ENCODE measurements around the gene DAP.

Gene DAP

GRCh38 chr5:10695055-10695649 is 65.9 kb downstream of the DAP start:
- Mint-ChIP-seq H3K4me3 (peak overlapping the region in 1 of 2 donors; percentile 46), H3K27me3 (no peaks in the 10 kb centered on the region), H3K9me3 (peaks cover 0 to 2% of the 10 kb centered on the region in 2 donors), H3K36me3 (peaks cover 23 to 33% of the 10 kb centered on the region in 2 donors), H3K27ac (peak overlapping the region; percentile 82), H3K4me1 (peaks cover 22 to 45% of the 10 kb centered on the region in 2 donors)
- peak; percentile 70 to 72 for ATAC-seq (replicated peaks)
- DNase-seq, result peak; percentile 56

DNA sequence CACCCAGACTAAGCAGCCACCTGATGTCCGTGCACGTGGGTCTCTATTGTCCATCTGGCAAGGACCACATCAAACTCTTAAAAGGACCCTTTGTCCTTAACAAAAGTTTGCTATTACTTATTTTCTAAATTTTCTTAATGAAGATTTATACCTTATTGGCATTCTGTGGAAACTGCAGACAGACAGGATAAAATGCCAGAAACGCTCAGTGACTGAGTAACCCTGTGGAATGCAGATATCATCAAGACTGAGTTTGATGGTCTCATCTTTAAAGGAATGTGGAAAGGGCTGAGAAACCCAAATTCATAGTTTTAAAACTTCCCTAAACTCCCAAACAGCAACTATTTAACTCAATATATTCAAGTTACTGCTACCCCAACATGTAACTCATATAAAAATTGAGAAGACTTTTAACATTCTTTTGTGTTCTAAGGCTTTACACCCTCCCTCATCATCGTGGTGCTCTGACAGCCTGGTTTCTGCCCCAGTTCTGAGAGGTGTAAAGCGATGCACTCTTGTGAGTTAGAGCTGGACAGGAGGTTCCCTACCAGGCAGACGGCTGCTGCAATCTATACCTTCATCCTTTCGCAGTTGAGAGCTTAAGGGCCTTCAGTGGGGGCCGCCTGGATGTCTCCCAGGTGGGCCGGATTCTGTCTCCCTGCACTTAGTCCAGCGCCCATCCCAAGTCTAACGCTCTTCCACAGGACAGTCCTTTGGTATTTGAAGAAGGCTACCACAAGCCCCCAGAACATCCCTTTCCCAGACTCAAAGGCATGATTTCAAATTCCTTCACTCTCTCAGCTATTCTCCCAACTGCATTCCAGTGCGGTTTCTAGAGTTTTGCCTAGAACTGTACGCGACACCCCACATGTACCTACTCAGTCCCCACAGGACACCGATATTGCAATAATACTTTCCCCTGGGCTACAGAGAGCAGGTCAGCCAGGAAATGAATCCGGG is 68.9 kb downstream of the DAP start:
- DNase-seq (no peak), ATAC-seq (replicated peaks) (no peak)
- H3K36me3 Mint-ChIP-seq, result peaks cover 17 to 34% of the 10 kb centered on the region in 2 donors
- H3K9me3 Mint-ChIP-seq, result peaks cover 0 to 3% of the 10 kb centered on the region in 2 donors
- H3K27me3 Mint-ChIP-seq, result no peaks in the 10 kb centered on the region
- H3K4me1 Mint-ChIP-seq, result peaks cover 19 to 38% of the 10 kb centered on the region in 2 donors
- H3K27ac Mint-ChIP-seq, result no peak overlapping the region
- no peak overlapping the region for H3K4me3 Mint-ChIP-seq

DNA sequence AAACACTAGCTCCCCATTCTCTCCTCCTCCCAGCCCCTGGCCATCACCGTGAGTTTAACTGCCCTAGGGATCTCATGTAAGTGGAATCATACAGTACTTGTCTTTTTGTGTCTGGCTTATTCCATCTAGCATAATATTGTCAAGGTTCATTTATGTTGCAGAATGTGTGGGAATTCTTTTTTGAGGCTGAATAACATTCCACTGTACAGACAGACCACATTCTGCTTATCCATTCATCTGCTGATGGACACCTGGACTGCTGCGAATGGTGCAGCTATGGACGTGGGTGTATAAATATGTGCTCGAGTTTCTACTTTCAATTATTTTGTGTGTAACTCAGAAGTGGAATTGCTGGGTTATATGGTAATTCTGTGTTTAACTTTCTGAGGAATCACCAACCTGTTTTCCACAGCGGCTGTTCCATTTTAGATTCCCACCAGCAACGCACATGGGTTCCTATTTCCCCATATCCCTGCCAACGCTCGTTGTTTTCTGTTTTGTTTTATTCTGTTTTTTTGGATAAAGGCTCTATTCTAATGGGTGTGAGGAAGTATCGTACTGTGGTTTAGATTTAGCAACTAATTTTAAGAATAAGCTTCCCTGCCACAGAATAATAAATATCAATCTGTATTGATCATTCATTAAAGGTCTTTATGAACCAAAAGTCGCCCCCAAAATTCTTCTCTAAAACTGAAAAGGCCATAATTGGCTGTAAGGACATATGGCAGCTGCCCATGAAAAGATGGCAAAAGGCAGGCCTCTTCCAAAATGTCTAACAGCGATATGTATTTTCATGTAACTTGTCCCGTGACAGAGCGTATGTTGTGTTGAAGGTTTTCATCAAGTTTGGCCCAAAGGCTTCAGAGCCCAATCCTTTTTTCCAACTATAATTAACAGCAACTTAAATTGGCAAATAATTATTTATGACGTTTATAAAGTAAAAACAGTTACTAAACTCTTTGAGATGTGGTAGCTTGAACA is 70.3 kb downstream of the DAP start:
- ATAC-seq (replicated peaks) (no peak), DNase-seq (no peak)
- H3K27me3 Mint-ChIP-seq, result no peaks in the 10 kb centered on the region
- H3K4me3 Mint-ChIP-seq, result no peak overlapping the region
- no peak overlapping the region for H3K27ac Mint-ChIP-seq
- peaks cover 0 to 4% of the 10 kb centered on the region in 2 donors for H3K9me3 Mint-ChIP-seq
- peaks cover 17 to 46% of the 10 kb centered on the region in 2 donors for H3K36me3 Mint-ChIP-seq
- H3K4me1 Mint-ChIP-seq, result peaks cover 19 to 26% of the 10 kb centered on the region in 2 donors

GRCh38 chr5:10689391-10690081 is 71.5 kb downstream of the DAP start:
- DNase-seq, result no peak
- H3K9me3 Mint-ChIP-seq, result peaks cover 0 to 4% of the 10 kb centered on the region in 2 donors
- H3K4me3 Mint-ChIP-seq, result no peak overlapping the region
- peak; percentile 71 to 75 for ATAC-seq (replicated peaks)
- H3K36me3 Mint-ChIP-seq, result peaks cover 19 to 52% of the 10 kb centered on the region in 2 donors
- no peak overlapping the region for H3K27ac Mint-ChIP-seq
- H3K27me3 Mint-ChIP-seq, result no peaks in the 10 kb centered on the region
- H3K4me1 Mint-ChIP-seq, result peaks cover 21 to 27% of the 10 kb centered on the region in 2 donors

DNA sequence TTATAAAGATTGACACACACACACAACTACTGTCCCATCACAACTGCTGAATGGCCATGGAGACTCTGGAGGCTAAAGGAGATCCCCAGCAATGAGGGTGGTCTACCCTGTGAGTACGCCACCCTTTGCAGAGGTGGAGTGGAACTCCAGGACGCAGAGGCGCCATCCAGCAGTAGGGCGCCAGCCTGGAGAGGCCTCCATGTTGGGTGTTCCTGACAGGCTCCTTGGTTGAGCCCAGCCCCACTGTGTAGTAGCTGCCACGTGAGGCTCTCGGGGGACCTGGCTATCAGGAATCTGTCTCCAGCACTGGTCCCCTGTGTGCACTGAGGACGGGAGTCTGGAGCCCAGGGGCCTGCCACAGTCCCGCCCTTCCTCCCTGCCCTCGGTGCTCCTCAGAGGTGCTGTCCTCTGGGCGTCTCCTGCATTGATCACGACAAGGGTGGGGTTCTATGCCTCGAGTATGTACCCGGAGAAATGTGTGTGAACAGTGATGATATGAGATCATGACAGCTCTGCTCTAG is 72.3 kb downstream of the DAP start:
- H3K9me3 Mint-ChIP-seq, result peaks cover 0 to 4% of the 10 kb centered on the region in 2 donors
- DNase-seq, result no peak
- H3K36me3 Mint-ChIP-seq, result peaks cover 24 to 52% of the 10 kb centered on the region in 2 donors
- no peaks in the 10 kb centered on the region for H3K27me3 Mint-ChIP-seq
- peaks cover 21 to 28% of the 10 kb centered on the region in 2 donors for H3K4me1 Mint-ChIP-seq
- ATAC-seq (replicated peaks), result no peak
- no peak overlapping the region for H3K27ac Mint-ChIP-seq
- no peak overlapping the region for H3K4me3 Mint-ChIP-seq

GRCh38 chr5:10686890-10687289 is 74.1 kb downstream of the DAP start:
- Mint-ChIP-seq H3K27me3 (no peaks in the 10 kb centered on the region), H3K9me3 (peaks cover 0 to 4% of the 10 kb centered on the region in 2 donors), H3K4me1 (peaks cover 21 to 28% of the 10 kb centered on the region in 2 donors), H3K27ac (no peak overlapping the region), H3K4me3 (no peak overlapping the region), H3K36me3 (peaks cover 35 to 65% of the 10 kb centered on the region in 2 donors)
- no peak for DNase-seq
- ATAC-seq (replicated peaks), result no peak

GRCh38 chr5:10685115-10685521 is 75.9 kb downstream of the DAP start:
- Mint-ChIP-seq H3K27me3 (no peaks in the 10 kb centered on the region), H3K36me3 (peaks cover 47 to 71% of the 10 kb centered on the region in 2 donors), H3K27ac (peak overlapping the region; percentile 88), H3K9me3 (peaks cover 0 to 4% of the 10 kb centered on the region in 2 donors), H3K4me3 (no peak overlapping the region), H3K4me1 (peaks cover 19 to 23% of the 10 kb centered on the region in 2 donors)
- DNase-seq, result no peak
- peak; percentile 72 to 76 for ATAC-seq (replicated peaks)

DNA sequence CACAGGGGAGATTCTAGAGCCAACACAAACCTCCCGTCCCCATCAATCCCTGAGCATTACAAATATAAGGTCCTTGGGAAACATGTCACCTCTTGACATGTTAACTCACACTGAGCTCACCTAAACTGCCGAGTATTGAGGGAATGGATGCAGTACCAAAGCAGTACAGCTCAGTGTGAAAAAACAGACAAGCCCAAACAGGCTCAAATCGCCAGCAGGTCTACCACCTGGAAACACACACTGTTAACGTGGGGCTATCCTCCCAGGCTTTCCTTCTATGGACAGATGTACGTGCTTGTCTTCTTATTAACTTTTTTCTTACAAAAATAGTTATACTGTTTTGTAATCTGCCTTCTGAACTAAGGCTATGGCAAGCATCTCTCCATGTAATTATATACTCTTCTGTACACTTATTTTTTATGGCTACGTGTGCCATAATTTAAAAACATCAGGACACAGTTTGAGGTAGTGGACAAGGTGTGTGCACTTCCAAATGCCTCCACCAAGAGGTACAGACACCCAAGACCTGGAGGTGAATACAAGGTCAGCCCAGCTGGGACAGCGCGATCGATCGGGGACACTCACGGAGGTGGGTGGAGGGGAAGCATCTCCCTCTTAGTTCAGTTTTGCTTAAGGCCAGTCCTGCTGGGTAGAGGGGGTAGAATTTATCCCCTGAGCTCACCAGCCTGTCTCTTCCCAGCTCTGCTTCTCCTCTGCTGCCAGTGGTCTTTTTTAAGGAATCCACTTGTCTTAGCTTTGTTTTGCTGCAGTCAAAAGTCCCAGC is 76.5 kb downstream of the DAP start:
- no peaks in the 10 kb centered on the region for H3K27me3 Mint-ChIP-seq
- DNase-seq (no peak), ATAC-seq (replicated peaks) (peak; percentile 61 to 62)
- H3K36me3 Mint-ChIP-seq, result peaks cover 48 to 76% of the 10 kb centered on the region in 2 donors
- H3K4me1 Mint-ChIP-seq, result peaks cover 16 to 17% of the 10 kb centered on the region in 2 donors
- H3K27ac Mint-ChIP-seq, result peak overlapping the region; percentile 88
- no peak overlapping the region for H3K4me3 Mint-ChIP-seq
- peaks cover 0 to 4% of the 10 kb centered on the region in 2 donors for H3K9me3 Mint-ChIP-seq

DNA sequence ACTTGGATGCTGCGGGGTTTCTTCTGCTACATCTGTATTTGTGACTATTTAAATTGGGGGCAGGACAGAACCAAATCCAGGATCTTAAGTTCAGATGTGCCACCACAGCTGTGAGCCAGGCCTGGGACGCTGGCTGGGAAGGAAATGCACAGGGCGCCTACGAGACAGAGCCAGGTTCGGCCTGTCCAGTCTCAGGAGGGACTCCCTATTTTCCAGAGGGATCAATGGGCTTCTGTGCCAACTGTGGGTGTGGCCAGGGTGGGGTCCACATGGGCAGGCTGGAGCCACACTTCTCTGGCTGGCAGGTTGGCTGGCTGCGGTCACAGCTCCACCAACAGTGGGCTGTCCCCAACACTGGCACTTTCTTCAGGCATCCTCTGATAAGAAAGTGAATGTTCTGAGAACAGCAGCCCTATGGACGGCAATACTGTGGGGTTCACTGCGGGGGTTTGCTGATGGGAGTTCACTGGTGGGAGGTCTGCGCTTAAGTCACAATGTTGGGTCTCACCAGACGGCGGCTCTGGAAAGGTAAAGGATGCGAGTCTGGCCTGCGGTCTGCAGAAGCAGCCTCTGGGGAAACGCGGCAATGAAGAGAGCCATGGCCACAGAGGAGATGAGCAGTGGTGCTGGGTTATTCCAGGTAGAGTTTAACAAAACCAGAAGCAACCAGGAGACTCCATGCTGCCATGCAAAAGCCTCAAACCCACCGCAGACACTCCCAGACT is 78.1 kb downstream of the DAP start:
- Mint-ChIP-seq H3K4me3 (no peak overlapping the region), H3K27ac (peak overlapping the region; percentile 47), H3K4me1 (peaks cover 12 to 13% of the 10 kb centered on the region in 2 donors), H3K36me3 (peaks cover 42 to 79% of the 10 kb centered on the region in 2 donors), H3K27me3 (no peaks in the 10 kb centered on the region), H3K9me3 (peaks cover 0 to 4% of the 10 kb centered on the region in 2 donors)
- ATAC-seq (replicated peaks) (no peak), DNase-seq (no peak)

GRCh38 chr5:10681731-10682679 is 79.0 kb downstream of the DAP start:
- H3K36me3 Mint-ChIP-seq, result peaks cover 50 to 84% of the 10 kb centered on the region in 2 donors
- ATAC-seq (replicated peaks), result no peak
- peaks cover 11 to 12% of the 10 kb centered on the region in 2 donors for H3K4me1 Mint-ChIP-seq
- H3K4me3 Mint-ChIP-seq, result no peak overlapping the region
- peak overlapping the region; percentile 47 for H3K27ac Mint-ChIP-seq
- DNase-seq, result no peak
- peaks cover 1 to 5% of the 10 kb centered on the region in 2 donors for H3K9me3 Mint-ChIP-seq
- no peaks in the 10 kb centered on the region for H3K27me3 Mint-ChIP-seq

DNA sequence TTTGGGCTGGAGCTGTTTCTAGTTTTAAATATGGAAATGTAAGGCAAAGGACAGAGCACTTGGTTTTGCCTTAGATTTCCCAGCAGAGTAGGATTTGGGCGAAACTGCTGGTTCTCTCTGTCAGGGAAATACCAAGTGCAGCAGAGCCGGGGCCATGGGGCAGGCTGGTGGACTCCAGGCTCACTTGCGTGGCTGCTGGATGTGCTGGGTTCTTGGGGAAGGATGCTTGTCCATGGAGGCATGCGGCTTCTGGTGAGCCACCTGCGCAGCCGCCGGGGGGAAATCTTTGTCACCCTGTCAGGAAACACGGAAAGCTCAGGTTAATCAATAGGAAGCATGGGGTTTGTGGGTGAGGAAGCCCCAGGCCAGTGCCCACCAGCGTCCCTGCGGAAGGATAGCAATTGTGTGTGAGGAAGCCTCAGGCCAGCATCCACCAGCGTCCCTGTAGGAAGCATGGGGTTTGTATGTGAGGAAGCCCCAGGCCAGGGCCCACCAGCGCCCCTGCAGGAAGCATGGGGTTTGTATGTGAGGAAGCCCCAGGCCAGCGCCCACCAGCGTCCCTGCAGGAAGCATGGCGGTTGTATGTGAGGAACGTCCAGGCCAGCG is 80.1 kb downstream of the DAP start:
- Mint-ChIP-seq H3K27ac (no peak overlapping the region), H3K4me3 (no peak overlapping the region), H3K4me1 (peaks cover 8 to 12% of the 10 kb centered on the region in 2 donors), H3K27me3 (no peaks in the 10 kb centered on the region), H3K9me3 (peaks cover 2 to 7% of the 10 kb centered on the region in 2 donors), H3K36me3 (peaks cover 51 to 84% of the 10 kb centered on the region in 2 donors)
- no peak for ATAC-seq (replicated peaks)
- DNase-seq, result no peak

All from stimulated activated naive B cell treated with anti-CD40 and anti-IgM and Interleukin-4, amounts not matched to agents 10 μg/mL and 1 μg/mL and 100 μg/mL, for 72 hours (primary cell).